Astrocyte of the cerebellum (primary cell): ENCODE results near the gene MAOB.

ENCODE experiments used
- DNase-seq: peaks from one replicate; pipeline ENCODE4 v3.0.0-alpha.2; 2011; ENCODE audit warnings: low read depth
- H3K4me3 ChIP-seq: 2 replicates; pipeline ENCODE4 v1.5.1; 2011; ENCODE audit warnings: mild to moderate bottlenecking, low read depth, low read length, moderate library complexity
- CTCF ChIP-seq: IDR thresholded peaks from 2 replicates; pipeline ENCODE4 v1.5.1; 2012; ENCODE audit warnings: low read length, low read depth, moderate library complexity, mild to moderate bottlenecking; ENCODE audit errors: missing control alignments
- in situ Hi-C: cut with HindIII; loops from 2 replicates; pipeline ENCODE4 v1.10.0; 2017; ENCODE audit warnings: low sequenced_read_pairs

MAOB gene

GRCh38 chrX:43753637-43754036, 128.6 kb downstream of the MAOB start:
- no peak for TF ChIP-seq CTCF
- DNase-seq: no peak
- H3K4me3 ChIP-seq: no peak overlapping the region
- in situ Hi-C loops: no loop called here

- TF ChIP-seq CTCF: peak; percentile 42
- in situ Hi-C loops: no loop called here
- no peak overlapping the region for H3K4me3 ChIP-seq
- DNase-seq: peak; percentile 24
Observed at GRCh38 chrX:43750248-43750676, 132.0 kb downstream of the MAOB start.

GRCh38 chrX:43747476-43747875, 134.8 kb downstream of the MAOB start:
- no peak for DNase-seq
- TF ChIP-seq CTCF: no peak
- in situ Hi-C loops: no loop called here
- H3K4me3 ChIP-seq: no peak overlapping the region

GRCh38 chrX:43745938-43746721, 136.1 kb downstream of the MAOB start:
- no peak overlapping the region for H3K4me3 ChIP-seq
- DNase-seq: no peak
- TF ChIP-seq CTCF: no peak
- in situ Hi-C loops: no loop called here

GRCh38 chrX:43744284-43744683, 138.0 kb downstream of the MAOB start:
- TF ChIP-seq CTCF: no peak

GRCh38 chrX:43743100-43743822, 139.0 kb downstream of the MAOB start:
- in situ Hi-C loops: no loop called here
- no peak for DNase-seq
- TF ChIP-seq CTCF: no peak
- no peak overlapping the region for H3K4me3 ChIP-seq

More at GRCh38 chrX:43744284-43744683, 138.0 kb downstream of the MAOB start:
- H3K4me3 ChIP-seq: no peak overlapping the region
- in situ Hi-C loops: no loop called here
- DNase-seq: no peak
